AG04449 (cell line): ENCODE measurements around the gene ENDOG.
"Not testable (repeated sequence)": the region's sequence is repeated elsewhere in the genome, so short reads cannot be mapped to it uniquely, and the experiment has no call there.

Experiments used
- CTCF ChIA-PET: fragments of 350-600 bp; formaldehyde crosslinking; extraction: SDS; loops from one replicate; lab custom pipeline; 2021; ENCODE audit warnings: antibody characterized with exemption; lab: Yijun Ruan, JAX
- POLR2A ChIA-PET: fragments of 400-600, 350-600 bp; formaldehyde crosslinking; extraction: SDS; loops from one replicate; lab custom pipeline; 2020; ENCODE audit warnings: antibody characterized with exemption, inconsistent platforms; lab: Yijun Ruan, JAX
- DNase-seq: peaks from one replicate; pipeline ENCODE4 v3.0.0-alpha.2; 2010; ENCODE audit warnings: low read depth, low spot score
- H3K4me3 ChIP-seq: 2 replicates; pipeline ENCODE4 v1.5.1; 2011; ENCODE audit warnings: low read depth, mild to moderate bottlenecking, control low read depth, low read length
- CTCF ChIP-seq: IDR thresholded peaks from one replicate; pipeline ENCODE4 v1.5.1; 2011; ENCODE audit warnings: mild to moderate bottlenecking, moderate library complexity, low read length, control low read depth, inconsistent platforms; ENCODE audit not compliant: insufficient read depth; ENCODE audit errors: missing control alignments

Gene ENDOG

GRCh38 chr9:128792978-128793686, 25.2 kb upstream of the ENDOG start:
- no peak for TF ChIP-seq CTCF
- ChIA-PET CTCF (interaction anchor here (1.0 to 2.5 kb wide), 3 partner anchors 22 to 60 kb away, joined by 3 to 11 read pairs (median 4); partner anchors contain the start of genes ENDOG and ZER1), POLR2A (no interaction called here)
- DNase-seq: no peak
- H3K4me3 ChIP-seq: no peak overlapping the region

GRCh38 chr9:128794961-128795360, 23.3 kb upstream of the ENDOG start:
- POLR2A ChIA-PET, H3K4me3 ChIP-seq, CTCF ChIA-PET, DNase-seq: not testable (repeated sequence)

GRCh38 chr9:128798896-128799295, 19.4 kb upstream of the ENDOG start:
- POLR2A ChIA-PET: no interaction called here
- CTCF ChIA-PET: interaction anchor here (1.6 kb wide), 1 partner anchor 20 kb away, joined by 9 read pairs; the partner anchor contains the start of gene ENDOG
- H3K4me3 ChIP-seq: no peak overlapping the region
- TF ChIP-seq CTCF: no peak
- DNase-seq: no peak

GRCh38 chr9:128800061-128800460, 18.2 kb upstream of the ENDOG start:
- CTCF ChIA-PET: interaction anchor here (1.4 to 2.6 kb wide), 2 partner anchors 11 to 18 kb away, joined by 6 to 12 read pairs; partner anchors contain the start of gene ENDOG
- POLR2A ChIA-PET: interaction anchor here (0.5 kb wide), 1 partner anchor 20 kb away, joined by 3 read pairs; no protein-coding TSS in a partner anchor
- DNase-seq: no peak

GRCh38 chr9:128802482-128802881, 15.8 kb upstream of the ENDOG start:
- no peak overlapping the region for H3K4me3 ChIP-seq
- POLR2A ChIA-PET: no interaction called here

More at GRCh38 chr9:128800061-128800460, 18.2 kb upstream of the ENDOG start:
- no peak for TF ChIP-seq CTCF
- H3K4me3 ChIP-seq: no peak overlapping the region

GRCh38 chr9:128805661-128806060, 12.6 kb upstream of the ENDOG start:
- no peak for DNase-seq
- H3K4me3 ChIP-seq: no peak overlapping the region
- ChIA-PET CTCF (interaction anchor here (3.6 kb wide), 1 partner anchor 13 kb away, joined by 26 read pairs; the partner anchor contains the start of gene ENDOG), POLR2A (no interaction called here)
- TF ChIP-seq CTCF: no peak

More at GRCh38 chr9:128802482-128802881, 15.8 kb upstream of the ENDOG start:
- CTCF ChIA-PET: interaction anchor here (1.0 to 3.6 kb wide), 2 partner anchors 16 to 25 kb away, joined by 3 to 26 read pairs; partner anchors contain the start of gene ENDOG
- DNase-seq: no peak
- no peak for TF ChIP-seq CTCF
